Measurements from ENCODE around the gene GSG1L. TPM values are rescaled to one million over a fixed set of nuclear protein-coding genes. Genes with fewer than 3 reads are reported as not detected.

Gene GSG1L
- total RNA-seq, 1 donor from 2014 or later, result not detected

DNA sequence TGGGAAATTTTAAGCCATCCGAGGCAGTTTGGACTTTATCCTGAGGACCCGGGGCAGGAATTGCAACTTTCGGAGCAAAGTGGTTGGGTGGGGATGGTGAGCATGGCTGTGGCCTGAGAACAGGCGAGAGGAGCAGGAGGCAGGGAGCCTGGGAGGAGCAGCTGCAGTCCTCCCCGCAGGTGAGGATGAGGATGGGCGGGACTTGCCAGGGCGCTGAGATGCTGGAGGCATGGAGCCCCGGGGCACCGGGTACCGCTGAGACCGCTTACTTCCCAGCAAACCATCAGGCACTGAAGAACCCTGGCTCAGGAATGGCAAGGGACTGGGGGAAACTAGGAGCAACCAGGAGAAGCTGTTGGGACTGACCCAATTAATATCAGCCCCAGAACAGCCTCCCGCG lies 210.8 kb downstream of the GSG1L start:
- DNase-seq (ENCODE audit: low read depth), result no peak

GRCh38 chr16:27852116-27852515 lies 211.4 kb downstream of the GSG1L start:
- no peak for DNase-seq (ENCODE audit: low read depth)

DNA sequence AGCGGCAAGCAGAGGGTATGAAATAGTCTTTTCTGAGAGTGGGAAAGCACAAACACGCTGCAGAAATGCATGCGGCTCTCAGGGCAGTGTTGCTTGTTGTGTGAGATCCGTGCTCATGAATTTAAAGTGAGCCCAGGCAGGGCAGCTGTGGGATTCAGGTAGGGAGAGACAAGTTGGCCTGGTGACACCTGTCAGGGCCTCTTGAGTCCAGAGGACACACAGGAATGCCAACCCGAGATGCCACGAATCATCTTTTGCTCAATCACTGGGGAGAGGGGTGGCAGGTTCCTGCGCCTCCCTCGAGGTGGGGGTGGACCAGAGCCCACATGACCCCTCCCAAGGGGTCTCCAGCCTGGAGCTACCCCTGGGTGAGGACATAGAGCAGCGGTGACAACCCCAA lies 211.9 kb downstream of the GSG1L start:
- no peak for DNase-seq (ENCODE audit: low read depth)

GRCh38 chr16:27849621-27850020 lies 213.9 kb downstream of the GSG1L start:
- no peak for DNase-seq (ENCODE audit: low read depth)

DNA sequence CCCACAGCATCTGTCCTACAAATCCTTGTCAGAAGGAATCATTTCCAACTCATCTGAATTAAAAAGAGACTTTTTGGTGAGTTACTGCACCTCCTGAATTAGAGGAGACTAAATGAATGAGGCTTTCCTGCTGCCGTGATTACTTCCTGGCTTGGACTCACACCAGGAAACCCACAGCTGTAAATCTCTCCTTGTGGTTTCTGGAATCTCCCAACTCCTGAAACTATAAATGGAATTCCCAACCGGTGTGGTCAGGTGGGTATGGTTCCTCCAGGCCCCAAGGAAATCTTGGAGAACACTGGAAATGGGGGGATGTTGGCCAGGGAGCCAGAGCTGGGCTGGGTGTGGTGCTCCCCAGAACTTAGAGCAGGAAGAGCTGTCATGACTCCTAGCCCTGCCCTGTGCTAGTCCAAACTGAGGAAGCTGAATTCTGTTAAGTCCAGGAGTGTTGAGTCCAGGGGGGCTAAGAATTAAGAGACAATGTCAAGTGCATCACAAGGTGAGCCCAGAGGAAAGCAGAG lies 216.4 kb downstream of the GSG1L start:
- peak; percentile 18 for DNase-seq (ENCODE audit: low read depth)

DNA sequence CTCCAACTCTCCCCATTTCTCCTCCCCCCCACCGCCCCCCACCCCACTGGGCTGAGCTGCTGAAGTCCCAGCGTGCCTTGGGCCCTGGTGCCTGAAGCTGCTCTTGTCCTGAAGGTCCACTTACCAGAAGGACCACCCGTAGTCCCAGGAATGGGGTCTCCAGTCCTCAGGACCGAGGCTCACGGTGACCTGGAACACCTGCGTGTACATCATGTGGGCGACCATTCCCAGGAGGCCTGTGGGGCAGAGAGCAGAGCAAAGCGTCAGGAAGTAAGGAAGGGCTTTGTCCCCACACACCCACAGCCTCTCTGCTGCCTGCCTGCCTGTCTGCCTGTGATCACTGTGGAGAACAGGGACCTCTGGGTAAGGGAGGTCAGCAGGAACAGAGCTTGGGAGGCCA lies 218.7 kb downstream of the GSG1L start:
- no peak for DNase-seq (ENCODE audit: low read depth)

DNA sequence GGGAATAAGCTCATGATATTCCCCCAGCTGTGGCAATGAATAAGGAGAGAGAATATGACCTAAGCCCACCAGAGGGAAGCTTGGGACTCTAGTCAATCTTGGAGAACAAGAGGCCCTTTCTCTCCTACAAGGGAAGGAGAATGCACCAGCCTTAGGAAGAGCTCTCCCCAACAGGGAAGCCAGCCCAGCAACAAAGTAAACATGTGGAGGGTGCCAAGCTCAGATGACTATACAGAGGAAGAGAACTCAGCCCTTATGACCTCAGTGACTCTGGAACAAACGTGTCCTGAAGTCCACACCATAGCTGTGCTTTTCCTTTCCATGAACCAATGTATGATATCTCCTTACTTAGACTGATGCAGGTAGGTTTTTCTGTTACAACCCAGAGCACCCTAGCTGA lies 219.7 kb downstream of the GSG1L start:
- DNase-seq (ENCODE audit: low read depth), result no peak

DNA sequence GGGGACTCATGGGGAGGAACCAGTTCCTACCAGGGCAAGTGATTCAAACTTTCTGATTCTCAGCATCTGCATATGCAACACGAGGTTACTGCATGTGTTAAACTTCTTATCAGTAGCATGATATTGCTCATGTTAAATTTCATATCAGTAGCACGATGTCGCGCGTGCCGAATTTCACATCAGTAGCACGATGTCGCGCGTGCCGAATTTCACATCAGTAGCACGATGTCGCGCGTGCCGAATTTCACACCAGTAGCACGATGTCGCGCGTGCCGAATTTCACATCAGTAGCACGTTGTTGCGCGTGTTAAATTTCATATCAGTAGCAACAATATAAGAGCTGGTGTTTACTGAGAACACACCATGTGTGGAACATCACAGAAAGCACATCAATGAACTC lies 221.6 kb downstream of the GSG1L start:
- DNase-seq (ENCODE audit: low read depth), result no peak

DNA sequence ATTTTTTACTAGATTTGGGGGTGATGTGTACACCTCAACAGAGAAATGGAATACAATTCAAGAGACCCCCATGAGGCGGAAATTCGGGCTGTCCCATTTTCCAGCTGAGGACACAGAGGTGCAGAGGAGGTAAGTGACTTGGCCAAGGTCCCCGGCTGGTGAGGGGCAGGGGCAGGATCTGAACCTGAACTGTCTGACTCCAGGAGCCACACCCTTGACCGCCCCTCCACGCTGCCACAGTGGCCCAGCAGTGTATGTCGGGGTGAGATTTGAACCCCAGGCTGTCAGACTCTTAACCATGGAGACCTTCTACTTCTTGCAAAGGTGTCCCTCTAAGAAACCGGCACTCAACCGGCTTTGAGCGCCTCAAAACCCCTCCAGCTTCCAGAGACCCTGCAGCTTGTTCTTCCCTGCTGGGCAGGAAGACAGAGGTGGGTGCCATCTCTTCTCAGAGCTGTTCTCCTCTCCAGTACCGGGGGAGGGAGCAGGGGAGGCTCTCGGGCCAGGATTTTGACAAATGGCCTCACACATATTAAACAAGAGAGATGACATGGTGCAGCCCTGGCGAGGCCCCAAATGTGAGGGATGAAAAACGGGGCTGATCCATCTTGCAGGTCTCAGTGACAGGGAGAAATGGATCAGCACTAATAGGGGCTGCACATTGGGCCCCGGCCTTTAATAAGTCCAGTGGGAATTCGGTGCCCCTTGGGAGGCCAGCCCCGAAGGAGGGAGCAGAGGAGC lies 222.3 kb downstream of the GSG1L start:
- no peak for DNase-seq (ENCODE audit: low read depth)

DNA sequence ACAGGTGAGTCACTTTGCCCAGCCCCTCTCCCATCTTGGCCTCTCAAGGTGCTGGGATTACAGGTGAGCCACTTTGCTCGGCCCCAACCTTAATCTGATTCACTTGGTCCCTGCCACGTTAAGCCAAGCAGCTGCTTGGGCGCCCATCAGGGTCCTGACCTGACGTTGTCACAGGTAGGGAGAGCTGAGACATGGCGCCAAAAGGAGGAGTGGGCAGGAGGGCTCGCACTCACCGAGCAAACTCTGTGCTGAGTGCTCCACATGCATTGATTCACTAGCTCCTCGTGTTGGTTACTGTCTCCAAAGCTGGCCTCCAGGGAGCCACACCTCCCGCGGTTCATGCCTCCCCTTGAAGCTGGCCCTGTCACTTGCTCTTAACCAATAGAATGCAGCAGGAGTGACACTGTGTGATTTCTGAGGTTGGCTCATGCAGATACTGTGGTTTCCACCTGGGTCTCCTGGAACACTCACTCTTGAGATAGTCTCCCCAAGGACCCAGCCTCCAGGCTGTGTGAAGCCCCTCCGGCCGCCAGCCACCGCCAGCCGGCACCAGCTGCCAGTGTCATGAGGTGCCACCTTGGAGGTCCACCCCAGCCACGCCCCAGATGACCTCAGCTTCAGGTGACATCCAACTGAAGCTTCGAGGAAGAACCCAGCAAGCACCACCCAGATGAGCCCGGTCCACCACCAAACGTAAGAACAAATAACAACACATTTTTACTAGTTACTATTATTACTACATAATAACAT lies 223.0 kb downstream of the GSG1L start:
- no peak for DNase-seq (ENCODE audit: low read depth)

DNA sequence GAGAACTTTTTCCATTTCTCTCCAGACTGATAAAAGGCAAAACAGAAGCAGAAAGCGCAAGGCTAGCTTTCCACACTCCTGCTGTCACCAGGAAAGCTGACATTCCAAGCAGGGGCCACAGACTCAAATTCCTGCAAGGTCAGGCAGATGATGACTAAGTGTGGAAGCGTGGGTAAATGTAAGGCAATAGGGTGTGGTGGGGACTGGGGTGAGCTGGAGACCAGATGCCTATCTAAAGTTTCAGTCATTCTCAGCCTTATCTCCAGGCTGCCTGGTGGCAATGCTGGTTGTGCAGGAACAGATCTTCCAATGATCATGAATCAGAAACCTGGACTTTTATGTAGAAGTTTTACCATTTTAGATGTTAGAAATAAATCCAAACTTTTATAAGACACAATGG lies 224.1 kb downstream of the GSG1L start:
- peak; percentile 3 for DNase-seq (ENCODE audit: low read depth)

GRCh38 chr16:27838536-27839175 lies 224.9 kb downstream of the GSG1L start:
- no peak for DNase-seq (ENCODE audit: low read depth)

GRCh38 chr16:27829975-27830374 lies 233.5 kb downstream of the GSG1L start:
- no peak for DNase-seq (ENCODE audit: low read depth)

GRCh38 chr16:27828671-27829070 lies 234.8 kb downstream of the GSG1L start:
- DNase-seq (ENCODE audit: low read depth), result no peak

GRCh38 chr16:27827765-27828164 lies 235.7 kb downstream of the GSG1L start:
- DNase-seq (ENCODE audit: low read depth), result no peak

- no peak for DNase-seq (ENCODE audit: low read depth)
These were observed 236.6 kb downstream of the GSG1L start for GRCh38 chr16:27826893-27827289.

GRCh38 chr16:27826081-27826892 lies 237.2 kb downstream of the GSG1L start:
- no peak for DNase-seq (ENCODE audit: low read depth)

- no peak for DNase-seq (ENCODE audit: low read depth)
These were observed 238.7 kb downstream of the GSG1L start for GRCh38 chr16:27824786-27825185.

GRCh38 chr16:27824006-27824405 lies 239.5 kb downstream of the GSG1L start:
- no peak for DNase-seq (ENCODE audit: low read depth)

DNA sequence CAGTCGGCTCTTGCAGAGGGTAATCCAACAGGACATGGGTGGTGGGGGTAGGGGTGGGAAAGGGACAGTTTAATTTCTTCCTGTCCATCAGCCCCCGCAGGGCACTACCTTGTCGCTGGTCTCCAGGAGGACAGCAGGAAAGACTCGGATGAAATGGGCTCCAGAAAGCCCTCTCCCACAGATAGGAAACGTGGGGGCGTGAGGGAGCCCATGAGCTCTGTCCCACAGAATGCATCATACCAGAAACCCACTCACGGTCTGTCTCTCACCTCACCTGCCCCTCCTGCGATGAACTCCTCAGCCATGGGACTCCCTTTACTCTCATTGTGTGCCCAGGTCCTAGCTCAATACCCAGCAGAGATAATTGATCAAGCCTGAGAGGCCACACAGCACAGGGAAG lies 240.1 kb downstream of the GSG1L start:
- no peak for DNase-seq (ENCODE audit: low read depth)

DNA sequence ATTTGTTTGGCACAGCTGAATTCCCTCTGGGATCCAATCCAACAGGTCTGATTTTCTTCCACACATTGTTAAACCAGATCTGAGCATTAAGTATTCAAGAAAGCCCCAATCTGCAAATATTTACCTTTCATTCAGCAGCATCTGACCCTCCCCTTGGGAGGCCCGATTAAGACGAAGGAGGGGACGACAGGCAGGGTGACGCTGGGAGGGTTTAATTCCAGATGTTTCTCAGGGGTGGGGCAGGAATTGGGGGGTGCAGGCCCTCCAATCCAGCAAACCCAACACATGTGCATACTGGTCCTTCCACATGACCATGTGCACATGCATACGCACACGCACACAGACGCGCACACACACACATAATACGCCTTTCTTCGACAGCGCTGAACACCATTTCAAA lies 240.5 kb downstream of the GSG1L start:
- DNase-seq (ENCODE audit: low read depth), result peak; percentile 4

DNA sequence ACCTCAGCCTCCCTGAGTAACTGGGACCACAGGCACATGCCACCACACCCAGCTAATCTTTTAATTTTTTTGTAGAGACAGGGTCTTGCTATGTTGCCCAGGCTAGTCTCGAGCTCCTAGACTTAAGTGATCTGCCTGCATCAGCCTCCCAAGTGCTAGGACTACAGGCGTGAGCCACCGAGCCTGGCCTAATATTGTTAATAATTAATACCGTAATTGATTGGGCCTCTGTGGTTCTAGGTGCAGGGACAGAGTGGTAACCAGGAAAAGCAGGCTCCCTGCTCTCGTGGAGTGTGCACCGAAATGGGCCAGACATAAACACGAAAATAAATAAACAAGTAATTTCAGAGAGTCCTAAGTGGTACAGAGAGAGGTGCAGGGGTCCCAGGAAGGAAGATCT lies 241.0 kb downstream of the GSG1L start:
- no peak for DNase-seq (ENCODE audit: low read depth)

Measured in renal cortical epithelial cell (primary cell).